Loucy (cell line): ENCODE results near the gene CASP9.

Experiments used
- CTCF ChIP-seq: fragments of 200-600 bp; sonication (generic); conservative IDR thresholded peaks from 2 replicates; pipeline ENCODE4 v1.5.1; 2014; ENCODE audit warnings: mild to moderate bottlenecking, antibody characterized with exemption, low read length
- EZH2phosphoT487 ChIP-seq: fragments of 200-600 bp; IDR thresholded peaks from 2 replicates; pipeline ENCODE4 v1.6.1; 2018; ENCODE audit warnings: antibody characterized with exemption, mild to moderate bottlenecking, moderate library complexity, borderline replicate concordance

GRCh38 chr1:15465674-15466073 lies 58.3 kb downstream of the CASP9 start:
- TF ChIP-seq CTCF (no peak), EZH2phosphoT487 (no peak)
